ENCODE results near the gene CDC42EP5. TPM values are rescaled to one million over a fixed set of nuclear protein-coding genes. Genes with fewer than 3 reads are reported as not detected.

Gene CDC42EP5
- 6.7 and 7.7 TPM in 2 replicates for total RNA-seq
- long read RNA-seq = 0 reads

DNA sequence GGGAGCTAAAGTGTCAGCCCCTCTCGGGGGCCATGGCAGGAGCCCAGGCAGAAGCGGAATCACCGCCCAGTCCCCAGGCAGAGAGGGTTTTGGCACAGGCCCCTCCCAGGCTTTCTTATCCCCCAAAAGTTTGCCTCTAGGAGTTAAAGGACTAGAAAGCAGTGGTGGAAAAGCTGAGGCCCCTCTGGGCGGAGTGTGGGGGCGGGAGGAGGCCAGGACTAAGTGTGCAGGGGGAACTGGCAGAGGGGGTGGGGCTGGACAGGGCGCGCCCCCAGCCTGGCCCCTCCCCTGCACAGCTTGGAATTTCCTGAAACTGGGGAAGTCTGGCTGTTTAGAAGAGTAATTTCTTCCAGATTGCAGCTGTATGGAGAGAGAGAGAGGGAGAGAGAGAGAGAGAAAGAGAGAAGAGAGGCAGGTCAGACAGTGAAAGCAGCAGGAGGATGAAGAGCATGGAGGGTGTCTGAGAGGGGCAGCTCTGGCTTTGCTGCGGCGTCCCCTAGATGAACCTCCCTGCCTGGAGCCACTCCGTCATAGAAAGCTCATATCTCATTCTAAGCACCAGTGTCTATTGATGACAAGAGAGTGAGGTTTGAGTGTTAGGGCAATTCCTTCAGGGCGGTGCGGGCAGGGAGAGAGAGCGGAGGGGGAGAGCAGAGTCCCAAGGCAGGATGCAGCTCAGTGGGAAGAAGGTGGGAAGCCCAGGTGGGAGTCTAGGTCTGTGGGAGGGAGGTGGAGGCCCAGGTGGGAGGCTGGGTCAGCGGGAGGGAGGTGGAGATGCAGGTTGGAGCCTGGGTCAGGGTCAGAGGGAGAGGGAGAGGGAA, at the start of gene CDC42EP5:
CDC42EP5 (minus strand) TSS at position 226 of the 821 bp plus-strand sequence. CDS start 7,749 bp downstream, outside the sequence.
- Mint-ChIP-seq H3K4me3 (peak within 1 kb of the TSS; percentile 54), H3K27me3 (ENCODE audit: low read depth) (peaks cover 54% of the 10 kb centered on the region), H3K4me1 (peaks cover 29% of the 10 kb centered on the region), H3K27ac (ENCODE audit: unreplicated experiment) (no peak within 1 kb of the TSS), H3K36me3 (ENCODE audit: low read depth) (no peaks in the 10 kb centered on the region), H3K9me3 (no peaks in the 10 kb centered on the region)
- peak; percentile 33 for DNase-seq (ENCODE audit: low read depth, low spot score)
- TF ChIP-seq CTCF (conservative IDR thresholded peaks at IDR 0.05) = no peak

GRCh38 chr19:54521860-54522513, 48.9 kb upstream of the CDC42EP5 start:
- Mint-ChIP-seq H3K36me3 (ENCODE audit: low read depth) (peaks cover 5% of the 10 kb centered on the region), H3K27me3 (ENCODE audit: low read depth) (no peaks in the 10 kb centered on the region), H3K9me3 (peaks cover 26% of the 10 kb centered on the region), H3K4me3 (no peak overlapping the region), H3K27ac (ENCODE audit: unreplicated experiment) (no peak overlapping the region), H3K4me1 (no peaks in the 10 kb centered on the region)
- no peak for TF ChIP-seq CTCF (conservative IDR thresholded peaks at IDR 0.05)
- DNase-seq (ENCODE audit: low read depth, low spot score) = no peak

DNA sequence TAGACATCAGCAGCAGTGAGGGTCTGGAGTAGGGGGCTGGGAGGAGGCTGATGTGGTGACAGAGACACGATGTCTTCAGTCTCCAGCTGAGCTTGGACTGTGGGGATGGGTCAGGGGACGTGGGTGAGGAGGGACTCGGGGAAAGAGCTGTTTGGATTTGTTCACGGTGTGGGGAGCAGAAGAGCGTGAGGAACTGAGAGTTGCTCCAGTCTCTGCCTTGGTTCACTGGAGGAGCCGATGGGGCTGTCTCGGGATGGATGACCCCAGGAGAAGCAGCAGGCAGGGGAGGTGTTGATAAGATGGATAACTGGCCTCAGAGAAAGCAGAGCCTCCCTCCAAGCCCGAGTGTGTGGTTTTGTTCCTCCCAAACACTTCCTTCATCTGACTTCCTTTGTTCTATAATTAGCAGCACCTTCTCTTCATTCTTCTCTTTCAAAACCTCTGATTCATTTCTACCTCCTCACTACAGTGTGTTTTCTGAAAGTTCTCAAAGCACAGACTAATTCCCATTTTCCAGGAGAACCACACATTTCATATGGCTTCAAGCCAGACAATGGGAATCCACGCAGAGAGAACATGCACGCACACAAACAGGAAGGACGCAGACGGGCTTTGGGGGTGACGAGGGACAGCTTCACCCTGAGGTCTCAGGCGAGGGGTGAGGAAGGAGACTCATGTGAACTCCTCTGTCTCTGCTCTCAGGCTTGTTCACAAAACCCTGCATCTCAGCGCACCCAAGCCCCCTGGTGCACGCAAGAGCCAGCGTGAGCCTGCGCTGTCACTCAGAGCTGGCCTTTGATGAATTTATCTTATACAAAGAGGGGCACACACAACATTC, 48.1 kb upstream of the CDC42EP5 start:
- peaks cover 5% of the 10 kb centered on the region for H3K36me3 Mint-ChIP-seq (ENCODE audit: low read depth)
- no peak overlapping the region for H3K27ac Mint-ChIP-seq (ENCODE audit: unreplicated experiment)
- H3K27me3 Mint-ChIP-seq (ENCODE audit: low read depth) = no peaks in the 10 kb centered on the region
- no peak for DNase-seq (ENCODE audit: low read depth, low spot score)
- TF ChIP-seq CTCF (conservative IDR thresholded peaks at IDR 0.05) = no peak
- H3K9me3 Mint-ChIP-seq = peaks cover 25% of the 10 kb centered on the region
- no peaks in the 10 kb centered on the region for H3K4me1 Mint-ChIP-seq
- H3K4me3 Mint-ChIP-seq = no peak overlapping the region

- no peak for TF ChIP-seq CTCF (conservative IDR thresholded peaks at IDR 0.05)
- Mint-ChIP-seq H3K27ac (ENCODE audit: unreplicated experiment) (no peak overlapping the region), H3K36me3 (ENCODE audit: low read depth) (peaks cover 5% of the 10 kb centered on the region), H3K9me3 (peaks cover 19% of the 10 kb centered on the region), H3K4me1 (no peaks in the 10 kb centered on the region), H3K27me3 (ENCODE audit: low read depth) (no peaks in the 10 kb centered on the region), H3K4me3 (no peak overlapping the region)
- DNase-seq (ENCODE audit: low read depth, low spot score) = no peak
Observed at GRCh38 chr19:54518844-54519243, 45.7 kb upstream of the CDC42EP5 start.

- peak; percentile 32 for DNase-seq (ENCODE audit: low read depth, low spot score)
- Mint-ChIP-seq H3K4me1 (no peaks in the 10 kb centered on the region), H3K9me3 (peaks cover 21% of the 10 kb centered on the region), H3K4me3 (no peak overlapping the region), H3K27me3 (ENCODE audit: low read depth) (no peaks in the 10 kb centered on the region), H3K36me3 (ENCODE audit: low read depth) (peaks cover 5% of the 10 kb centered on the region), H3K27ac (ENCODE audit: unreplicated experiment) (no peak overlapping the region)
- TF ChIP-seq CTCF (conservative IDR thresholded peaks at IDR 0.05) = no peak
Observed at GRCh38 chr19:54517483-54517882, 44.4 kb upstream of the CDC42EP5 start.
